ENCODE measurements around the gene UMODL1. TPM values are rescaled to one million over a fixed set of nuclear protein-coding genes. Genes with fewer than 3 reads are reported as not detected.

UMODL1 gene
- total RNA-seq, 1 experiment from 2014 or later: not detected

DNA sequence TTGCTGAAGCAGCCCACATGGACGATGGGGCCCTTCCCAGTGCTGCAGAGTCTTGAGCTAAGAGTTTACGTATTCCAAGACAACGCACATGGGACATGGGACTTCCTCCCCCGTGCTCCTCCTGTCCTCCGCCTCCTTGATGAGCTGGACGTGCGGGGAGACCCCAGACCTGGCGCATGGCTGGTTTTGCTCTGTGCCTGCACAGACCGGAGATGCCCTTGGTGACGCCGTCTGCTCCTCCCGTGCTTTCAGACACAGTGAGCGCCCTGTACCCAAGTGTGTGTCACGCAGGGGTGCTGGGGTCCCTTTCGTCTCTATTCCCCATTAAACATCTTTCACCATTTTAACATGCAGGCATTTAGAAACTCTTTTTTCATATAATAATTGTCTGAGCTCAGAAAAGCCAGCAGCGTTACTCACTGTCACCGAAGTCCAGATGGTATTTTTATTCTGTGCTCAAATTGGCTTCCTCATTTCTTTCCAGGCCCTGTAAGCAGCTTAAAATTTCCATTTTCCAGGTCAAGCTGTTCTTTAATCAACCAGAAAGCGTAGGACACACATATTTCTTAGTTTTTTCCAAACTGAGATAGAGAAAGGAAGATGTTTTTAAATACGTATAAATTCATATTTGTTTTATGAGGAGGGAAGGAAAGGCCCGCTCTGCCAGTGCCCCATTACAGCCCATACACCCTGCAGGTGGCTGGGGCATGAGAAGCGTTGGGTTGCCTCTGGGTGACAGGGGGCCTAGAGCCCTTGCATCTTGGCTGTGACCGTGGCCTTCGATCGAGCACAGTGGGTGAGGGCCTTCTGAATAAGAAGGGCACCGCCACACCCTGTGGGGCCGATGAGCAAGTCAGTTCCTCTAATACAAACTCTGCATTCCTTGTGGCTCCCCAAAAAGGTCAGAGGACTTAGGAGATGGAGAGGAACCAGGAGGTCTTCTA, 43.0 kb upstream of the UMODL1 start:
- H4K5ac ChIP-seq (ENCODE audit: insufficient read length, low read depth, low read length): no peak overlapping the region
- H2BK5ac ChIP-seq (ENCODE audit: insufficient read length, low read length): no peak overlapping the region
- Mint-ChIP-seq H3K4me1 (peaks cover 13 to 24% of the 10 kb centered on the region in 2 experiments), H3K9me3 (no peaks in the 10 kb centered on the region), H3K4me3 (no peak overlapping the region), H3K27me3 (ENCODE audit: low read depth) (peaks cover 9% of the 10 kb centered on the region), H3K36me3 (ENCODE audit: insufficient read depth in 1 of 3, low read depth in 3 of 3) (no peaks in the 10 kb centered on the region), H3K27ac (peak overlapping the region in 1 of 3 experiments; percentile 74; a peak in 1 of 7 replicates)
- H3K23ac ChIP-seq (ENCODE audit: insufficient read length, low read depth, low read length): no peak overlapping the region
- no peak overlapping the region for H2BK15ac ChIP-seq (ENCODE audit: low read depth, low read length)
- H3K4ac ChIP-seq (ENCODE audit: low read depth, low read length): no peak overlapping the region
- H2BK120ac ChIP-seq (ENCODE audit: low read depth, low read length, poor library complexity, severe bottlenecking): no peak overlapping the region
- peaks cover 6% of the 10 kb centered on the region for H3K23me2 ChIP-seq (ENCODE audit: insufficient read length, low read depth, low read length, poor library complexity, severe bottlenecking)
- H3K27ac ChIP-seq (ENCODE audit: insufficient read length, low read depth, low read length): no peak overlapping the region
- H3K14ac ChIP-seq (ENCODE audit: insufficient read depth, low read length): no peak overlapping the region
- no peak overlapping the region for H4K8ac ChIP-seq (replicated peaks; ENCODE audit: insufficient read length, low read depth, low read length)
- H3K4me2 ChIP-seq (ENCODE audit: insufficient read depth, insufficient read length, low read length): no peak overlapping the region
- no peaks in the 10 kb centered on the region for H3K4me1 ChIP-seq (ENCODE audit: insufficient read depth, low read length)
- no peaks in the 10 kb centered on the region for H4K20me1 ChIP-seq (ENCODE audit: control insufficient read depth, insufficient read depth, insufficient read length)
- no peak overlapping the region for H2AK5ac ChIP-seq (ENCODE audit: insufficient read length, low read length)
- no peak overlapping the region for H3T11ph ChIP-seq (ENCODE audit: low read length)
- H4K91ac ChIP-seq (ENCODE audit: insufficient read length, low read depth, low read length): no peak overlapping the region
- no peak for DNase-seq
- TF ChIP-seq, protein P1, sequence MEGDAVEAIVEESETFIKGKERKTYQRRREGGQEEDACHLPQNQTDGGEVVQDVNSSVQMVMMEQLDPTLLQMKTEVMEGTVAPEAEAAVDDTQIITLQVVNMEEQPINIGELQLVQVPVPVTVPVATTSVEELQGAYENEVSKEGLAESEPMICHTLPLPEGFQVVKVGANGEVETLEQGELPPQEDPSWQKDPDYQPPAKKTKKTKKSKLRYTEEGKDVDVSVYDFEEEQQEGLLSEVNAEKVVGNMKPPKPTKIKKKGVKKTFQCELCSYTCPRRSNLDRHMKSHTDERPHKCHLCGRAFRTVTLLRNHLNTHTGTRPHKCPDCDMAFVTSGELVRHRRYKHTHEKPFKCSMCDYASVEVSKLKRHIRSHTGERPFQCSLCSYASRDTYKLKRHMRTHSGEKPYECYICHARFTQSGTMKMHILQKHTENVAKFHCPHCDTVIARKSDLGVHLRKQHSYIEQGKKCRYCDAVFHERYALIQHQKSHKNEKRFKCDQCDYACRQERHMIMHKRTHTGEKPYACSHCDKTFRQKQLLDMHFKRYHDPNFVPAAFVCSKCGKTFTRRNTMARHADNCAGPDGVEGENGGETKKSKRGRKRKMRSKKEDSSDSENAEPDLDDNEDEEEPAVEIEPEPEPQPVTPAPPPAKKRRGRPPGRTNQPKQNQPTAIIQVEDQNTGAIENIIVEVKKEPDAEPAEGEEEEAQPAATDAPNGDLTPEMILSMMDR (conservative IDR thresholded peaks at IDR 0.05): no peak
- no CpG with 5 or more reads among the region's 26 CpGs for WGBS (ENCODE audit: extremely low coverage, insufficient read length, low lambda C conversion rate)
- no peak overlapping the region for H2BK12ac ChIP-seq (ENCODE audit: insufficient read length, low read depth, low read length)
- H3K9me3 ChIP-seq (ENCODE audit: control insufficient read depth, low read depth, low read length): no peaks in the 10 kb centered on the region
- H3K18ac ChIP-seq (ENCODE audit: insufficient read length, low read depth, low read length): no peak overlapping the region
- H3K79me2 ChIP-seq (ENCODE audit: insufficient read depth, low read length): no peaks in the 10 kb centered on the region
- no peak overlapping the region for H3K9ac ChIP-seq (ENCODE audit: extremely low read depth, insufficient read length, low read length)
- no peaks in the 10 kb centered on the region for H3K79me1 ChIP-seq (ENCODE audit: insufficient read depth, low read depth, low read length, poor library complexity, severe bottlenecking)
- no peak overlapping the region for H2AFZ ChIP-seq (ENCODE audit: low read length)
- no peak overlapping the region for H2BK20ac ChIP-seq (ENCODE audit: low read depth, low read length, poor library complexity, severe bottlenecking)
- H3K56ac ChIP-seq (ENCODE audit: insufficient read length, low read depth, low read length): no peak overlapping the region
- no peaks in the 10 kb centered on the region for H3K27me3 ChIP-seq (ENCODE audit: insufficient read depth, low read length)
